SKM-1 (cell line): Measurements from ENCODE around the gene CPLANE2.
A peak's percentile ranks its signal among the peaks of the same experiment; 100 is the strongest.

Source experiments
- DNase-seq: peaks from one replicate; lab custom pipeline; 2025; ENCODE audit not compliant: unreplicated experiment; lab: John Stamatoyannopoulos, UW

The CPLANE2 gene

DNA sequence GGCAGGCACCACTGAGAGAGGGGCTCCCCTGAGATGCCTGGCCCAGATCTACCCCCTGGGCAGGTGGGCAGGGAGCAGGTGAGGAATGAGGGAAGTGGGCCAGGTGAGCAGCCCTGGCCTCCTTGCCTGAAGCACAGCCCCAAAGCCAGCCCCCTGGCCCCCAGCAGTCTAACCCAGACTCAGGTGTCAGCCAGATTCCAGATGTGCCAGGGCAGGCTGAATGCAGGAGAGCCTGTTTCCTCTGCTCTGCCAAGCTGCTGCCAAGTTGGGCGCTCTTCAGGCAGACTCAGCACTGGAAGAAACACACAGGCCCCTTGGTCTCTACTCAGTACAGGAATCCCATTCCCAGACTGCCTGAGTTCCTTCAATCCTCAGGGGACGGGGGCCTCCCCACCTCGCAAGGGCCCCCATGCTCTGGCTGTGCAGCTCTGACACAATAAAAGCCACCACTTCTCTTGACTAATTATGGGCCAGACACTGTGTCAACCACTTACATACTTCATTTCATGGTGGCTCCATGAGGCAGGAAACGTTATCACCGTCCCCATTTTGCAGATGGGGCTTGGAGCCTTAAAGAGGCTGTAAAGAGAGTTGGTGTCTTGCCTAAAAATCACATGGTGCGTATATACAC, 45.0 kb downstream of the CPLANE2 start:
- DNase-seq = no peak

DNA sequence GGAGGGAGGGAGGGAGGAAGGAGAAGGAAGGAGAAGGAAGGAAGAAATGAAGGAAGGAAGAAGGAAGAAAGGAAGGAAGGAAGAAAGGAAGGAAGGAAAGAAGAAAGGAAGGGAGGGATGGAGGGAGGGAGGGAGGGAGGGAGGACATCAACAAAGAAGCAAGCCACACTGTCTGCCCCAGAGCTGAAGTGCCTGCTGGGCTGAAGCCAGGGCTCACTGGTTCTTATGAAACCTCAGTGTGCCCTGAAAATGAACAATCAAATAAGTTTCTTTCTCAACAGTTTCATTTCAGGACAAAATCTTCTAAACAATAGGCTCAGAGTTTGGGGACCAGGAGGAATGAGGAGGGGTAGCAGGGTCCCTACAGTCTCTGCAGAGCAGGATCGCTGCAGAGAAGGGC, 45.7 kb downstream of the CPLANE2 start:
- DNase-seq = no peak

DNA sequence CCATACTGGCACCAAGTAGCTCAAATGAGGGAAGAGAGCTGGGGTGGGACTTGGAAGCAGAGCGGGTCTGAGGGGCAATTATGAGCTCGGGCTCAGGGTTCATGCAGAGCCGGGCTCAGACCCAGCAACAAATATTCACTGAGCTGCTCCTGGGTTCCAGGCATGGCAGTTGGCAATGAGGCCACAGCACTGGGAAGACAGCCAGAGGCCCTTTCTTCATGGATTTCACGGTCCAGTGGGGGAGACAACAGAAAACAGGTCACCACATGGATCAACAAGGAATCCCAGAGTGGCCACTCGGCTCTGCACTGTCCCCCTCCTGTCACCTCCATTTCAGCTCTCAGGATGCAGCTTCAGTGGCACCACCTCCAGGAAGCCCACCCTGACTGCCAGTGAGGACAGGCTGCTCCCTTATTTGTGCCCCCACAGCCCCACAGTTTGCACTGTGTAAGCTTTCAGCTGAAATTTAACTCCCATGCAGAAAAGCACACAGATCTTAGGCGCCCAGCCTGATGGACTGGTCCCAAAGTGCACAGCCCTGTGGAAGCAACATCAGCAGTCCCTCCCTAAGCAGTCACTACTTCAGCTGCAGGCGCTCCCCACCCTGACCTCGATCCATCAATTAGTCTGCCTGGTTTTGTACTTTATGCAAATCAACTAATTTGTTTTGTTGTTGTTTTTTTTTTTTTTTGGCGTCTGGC, 46.9 kb downstream of the CPLANE2 start:
- DNase-seq = no peak

DNA sequence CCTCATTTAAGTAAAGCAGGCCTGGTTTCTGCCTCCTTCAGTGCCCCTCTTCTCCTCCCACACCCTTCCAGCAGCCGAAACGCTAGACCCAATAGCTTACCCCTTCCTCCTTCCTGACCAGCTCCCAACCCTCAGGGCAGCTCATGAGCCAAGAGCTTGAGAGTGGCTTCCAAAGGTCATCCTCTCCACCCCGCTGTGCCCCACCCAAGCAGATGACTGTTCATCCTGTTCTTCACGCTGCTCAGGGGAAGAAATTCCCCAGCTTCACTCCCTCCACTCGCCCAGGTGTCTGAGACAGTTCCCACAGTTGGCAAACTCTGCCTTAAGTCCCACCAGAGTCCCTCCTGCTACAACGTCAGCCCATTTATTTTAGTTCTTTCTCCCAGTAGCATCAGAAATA, 48.0 kb downstream of the CPLANE2 start:
- no peak for DNase-seq

DNA sequence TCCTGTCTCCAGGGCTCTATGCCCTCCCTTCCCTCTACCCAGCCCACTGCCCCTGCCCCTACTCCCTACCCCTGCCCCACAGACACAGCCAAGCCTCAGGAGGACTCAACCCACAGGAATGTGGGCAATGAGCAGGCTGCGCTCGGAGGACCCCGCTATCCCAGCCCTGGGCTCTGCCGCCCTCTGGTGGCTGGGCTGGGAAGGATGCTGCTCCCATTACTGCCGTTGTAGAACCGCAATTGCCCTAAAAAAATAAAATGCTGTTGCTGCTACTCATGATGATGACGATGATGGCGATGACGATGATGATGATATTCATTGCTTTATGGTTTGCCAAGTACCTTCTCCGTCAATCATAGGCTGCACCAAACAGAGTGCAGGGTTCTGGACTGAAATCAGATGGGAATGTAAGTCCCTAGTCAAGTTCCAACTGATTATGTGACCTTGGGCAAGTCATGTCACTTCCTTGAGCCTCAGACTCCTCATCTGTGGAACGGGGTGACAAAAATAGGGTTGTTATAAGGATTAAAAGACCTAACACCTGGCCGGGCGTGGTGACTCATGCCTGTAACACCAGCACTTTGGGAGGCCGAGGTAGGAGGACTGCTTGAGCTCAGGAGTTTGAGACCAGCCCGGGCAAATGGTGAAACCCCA, 49.1 kb downstream of the CPLANE2 start:
- peak; percentile 3 for DNase-seq

DNA sequence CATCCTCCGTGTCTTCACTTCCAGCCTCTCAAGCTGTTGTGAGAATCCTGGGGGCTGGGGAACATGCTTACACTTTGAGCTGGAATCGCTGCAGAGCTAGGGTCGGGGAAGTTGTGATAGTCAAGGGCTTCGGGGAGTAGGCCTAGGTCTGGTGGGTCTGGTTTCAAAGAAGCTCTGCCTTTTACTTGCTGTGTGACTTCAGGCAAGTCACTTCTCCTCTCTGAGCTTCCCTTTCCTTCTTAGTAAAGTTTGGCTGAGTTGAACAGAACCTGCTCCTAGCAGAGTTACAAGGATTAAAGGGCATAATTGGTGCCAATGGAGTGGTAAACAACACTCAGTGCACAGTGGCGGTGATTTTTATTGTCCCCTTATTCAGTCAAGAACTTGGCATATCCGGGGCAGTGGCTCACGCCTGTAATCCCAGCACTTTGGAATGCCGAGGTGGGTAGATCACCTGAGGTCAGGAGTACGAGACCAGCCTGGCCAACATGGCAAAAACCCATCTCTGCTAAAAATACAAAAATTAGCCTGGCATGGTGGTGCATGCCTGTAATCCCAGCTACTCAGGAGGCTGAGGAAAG, 50.2 kb downstream of the CPLANE2 start:
- no peak for DNase-seq

DNA sequence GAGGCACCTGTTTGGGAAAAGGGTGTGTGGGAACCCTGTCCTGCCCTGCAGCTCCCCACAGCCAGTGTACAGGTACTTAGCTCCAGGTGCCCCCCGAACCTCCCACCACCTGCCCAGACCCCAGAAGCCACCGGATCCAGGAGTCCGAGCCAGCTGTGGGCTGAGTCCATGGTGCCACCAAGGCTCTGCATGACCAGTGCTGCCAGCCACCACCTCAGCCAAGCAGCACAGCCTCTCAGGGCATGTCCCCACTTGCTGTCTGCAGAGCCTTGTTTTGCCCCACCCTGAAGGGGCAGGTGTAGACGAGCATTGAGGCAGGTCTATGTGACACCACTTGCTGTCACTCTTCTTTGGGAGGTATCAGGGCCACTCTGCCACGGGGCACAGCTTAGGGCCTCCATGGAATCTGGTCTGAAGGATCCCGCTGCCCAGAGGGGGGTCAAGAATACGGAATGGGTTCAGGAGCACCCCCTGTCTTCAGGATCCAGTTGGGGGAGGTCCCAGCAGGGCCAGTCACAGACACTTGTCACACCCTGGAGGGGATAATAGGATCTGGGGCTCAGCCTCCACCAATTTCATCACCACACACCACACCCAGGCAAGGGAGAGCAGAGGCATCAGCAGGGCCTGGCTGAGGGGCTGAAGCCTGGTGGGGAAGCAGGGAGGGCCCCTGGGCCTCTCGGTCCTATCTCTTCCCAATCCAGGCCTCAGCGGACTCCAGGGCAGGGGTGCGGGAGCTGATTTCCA, 52.3 kb downstream of the CPLANE2 start:
- DNase-seq = no peak

DNA sequence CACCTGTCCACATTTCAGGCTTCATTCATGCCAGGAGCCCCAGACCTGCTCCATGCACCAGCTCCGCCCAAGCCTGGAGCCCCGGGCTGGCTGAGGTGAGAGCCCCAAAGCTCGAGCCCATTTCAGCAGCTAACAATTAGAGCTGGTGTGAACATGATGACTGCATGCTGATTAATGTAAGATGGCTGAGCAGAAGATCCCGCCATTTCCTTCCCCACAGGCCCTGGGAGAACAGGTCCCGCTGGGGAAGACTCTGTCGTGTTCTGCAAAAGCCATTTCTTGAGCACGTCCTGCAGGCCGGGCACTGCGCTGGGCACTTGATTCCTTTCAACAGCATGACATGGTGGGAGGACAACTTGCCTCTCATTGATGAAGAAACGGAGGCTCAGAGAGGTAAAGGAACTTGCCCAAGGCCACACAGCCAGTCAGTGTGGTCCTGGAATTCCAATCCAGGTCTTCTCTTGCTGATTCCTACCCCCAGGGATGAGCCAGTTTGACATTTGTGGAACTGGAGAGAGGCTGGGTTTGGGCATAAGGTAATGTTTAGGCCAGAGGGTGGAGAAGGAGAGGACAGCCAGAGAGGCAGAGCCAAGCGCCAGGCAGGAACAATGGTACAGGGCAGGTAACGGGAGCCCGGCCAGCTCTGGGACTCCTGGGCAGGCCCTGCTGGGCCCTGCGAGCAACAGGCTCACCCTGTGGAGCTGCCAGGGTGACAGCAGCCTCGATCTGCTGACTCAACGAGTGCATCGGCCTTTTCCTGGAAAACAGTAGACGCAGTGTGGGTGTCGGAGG, 53.0 kb downstream of the CPLANE2 start:
- DNase-seq = no peak

DNA sequence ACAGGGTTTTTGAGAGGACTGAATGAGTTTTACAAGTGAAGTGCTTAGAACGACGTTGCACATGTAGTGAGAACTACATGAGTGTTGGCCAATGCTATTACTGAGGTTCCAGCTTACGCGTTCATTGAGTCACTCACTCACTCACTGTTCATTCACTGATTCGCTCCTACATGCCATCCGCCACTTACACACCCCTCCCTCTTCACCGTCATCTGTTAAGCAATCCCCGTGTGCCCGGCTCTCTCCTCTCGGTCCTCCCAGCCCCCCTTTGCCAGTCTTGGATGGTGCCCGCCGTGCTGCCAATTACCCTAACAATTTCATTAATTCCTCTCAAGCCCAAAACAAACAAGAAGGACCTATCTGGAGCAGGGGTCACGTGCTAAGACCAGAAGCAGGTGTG, 53.8 kb downstream of the CPLANE2 start:
- DNase-seq = no peak

DNA sequence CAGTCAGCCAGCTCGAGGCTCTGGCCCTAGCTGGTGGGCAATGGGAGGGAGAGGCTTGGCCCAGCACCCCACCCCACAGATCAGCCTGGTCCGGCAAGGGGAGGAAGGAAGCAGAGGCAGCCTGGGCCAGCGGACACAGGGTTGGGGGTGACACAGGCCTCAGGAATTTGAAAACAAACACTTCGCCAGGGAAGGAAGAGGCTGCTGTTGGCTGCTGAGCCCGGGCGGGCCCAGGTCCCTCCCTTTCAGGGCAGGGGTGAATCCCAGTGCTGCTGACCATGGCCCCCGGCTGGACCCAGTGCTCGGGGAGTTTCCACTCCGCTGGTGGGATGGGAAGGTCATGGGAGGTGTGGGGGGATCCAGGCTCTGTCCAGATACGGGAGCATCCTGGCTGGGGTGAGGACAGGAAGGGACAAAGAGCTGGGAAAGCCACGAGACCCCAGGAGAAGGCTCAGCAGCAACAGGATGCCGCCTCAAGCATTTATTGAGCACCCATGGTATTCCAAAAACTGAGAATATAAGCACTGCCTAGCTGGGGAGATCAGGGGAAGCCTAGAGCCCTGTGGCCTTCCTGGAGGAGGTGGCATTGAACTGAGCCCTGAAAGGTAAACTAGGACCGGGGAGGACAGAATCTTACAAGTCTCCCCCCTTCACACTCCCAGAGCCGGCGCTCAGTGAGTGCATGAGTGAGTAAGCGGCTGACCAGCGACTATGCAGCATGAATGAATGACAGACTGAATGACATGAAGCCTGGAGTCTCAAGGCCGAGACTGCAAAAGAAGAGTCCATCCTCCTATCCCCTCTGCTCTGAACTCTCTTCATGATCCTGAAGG, 54.9 kb downstream of the CPLANE2 start:
- no peak for DNase-seq
